H9 (cell line): Measurements from ENCODE around the gene RPL22L1. TPM values are rescaled to one million over a fixed set of nuclear protein-coding genes. Genes with fewer than 3 reads are reported as not detected.

ENCODE experiments used
- DNase-seq: peaks from one replicate; pipeline ENCODE4 v3.0.0-alpha.2; 2017
- H2AFZ ChIP-seq: one replicate; pipeline ENCODE4 v1.6.1; 2013; ENCODE audit warnings: mild to moderate bottlenecking, low read length, control low read depth, moderate library complexity
- H2AK5ac ChIP-seq: 2 replicates; pipeline ENCODE4 v1.6.1; 2013; ENCODE audit warnings: low read length, control low read depth, mixed read lengths; ENCODE audit not compliant: insufficient read length
- H2BK120ac ChIP-seq: one replicate; pipeline ENCODE4 v1.6.1; 2013; ENCODE audit warnings: low read depth, mild to moderate bottlenecking, low read length, control low read depth, inconsistent platforms; ENCODE audit not compliant: poor library complexity, severe bottlenecking
- H2BK12ac ChIP-seq: 2 replicates; pipeline ENCODE4 v1.6.1; 2013; ENCODE audit warnings: low read length, control low read depth, mixed read lengths, low read depth; ENCODE audit not compliant: insufficient read length
- H2BK15ac ChIP-seq: 2 replicates; pipeline ENCODE4 v1.6.1; 2013; ENCODE audit warnings: low read depth, low read length, control low read depth
- H2BK20ac ChIP-seq: one replicate; pipeline ENCODE4 v1.6.1; 2013; ENCODE audit warnings: low read depth, mild to moderate bottlenecking, low read length, control low read depth, inconsistent platforms; ENCODE audit not compliant: poor library complexity, severe bottlenecking
- H2BK5ac ChIP-seq: 2 replicates; pipeline ENCODE4 v1.6.1; 2013; ENCODE audit warnings: low read length, control low read depth, mixed read lengths; ENCODE audit not compliant: insufficient read length
- H3K14ac ChIP-seq: 2 replicates; pipeline ENCODE4 v1.6.1; 2013; ENCODE audit warnings: low read length, control low read depth; ENCODE audit not compliant: insufficient read depth
- H3K18ac ChIP-seq: 2 replicates; pipeline ENCODE4 v1.6.1; 2013; ENCODE audit warnings: low read depth, mild to moderate bottlenecking, mixed read lengths, low read length, control low read depth; ENCODE audit not compliant: insufficient read length
- H3K23ac ChIP-seq: 2 replicates; pipeline ENCODE4 v1.6.1; 2013; ENCODE audit warnings: low read length, control low read depth, mixed read lengths, low read depth; ENCODE audit not compliant: insufficient read length
- H3K23me2 ChIP-seq: 2 replicates; pipeline ENCODE4 v1.6.1; 2013; ENCODE audit warnings: low read depth, mild to moderate bottlenecking, mixed read lengths, low read length, control low read depth; ENCODE audit not compliant: insufficient read length, poor library complexity, severe bottlenecking
- H3K27ac ChIP-seq: 2 replicates; pipeline ENCODE4 v1.5.1; 2013; ENCODE audit warnings: low read length, control low read depth, mixed read lengths, low read depth; ENCODE audit not compliant: insufficient read length
- H3K27me3 ChIP-seq: 2 replicates; pipeline ENCODE4 v1.6.1; 2013; ENCODE audit warnings: low read length, control low read depth, inconsistent platforms; ENCODE audit not compliant: insufficient read depth
- H3K4ac ChIP-seq: 2 replicates; pipeline ENCODE4 v1.6.1; 2013; ENCODE audit warnings: low read depth, mild to moderate bottlenecking, control low read depth, inconsistent platforms, low read length, moderate library complexity
- H3K4me1 ChIP-seq: 2 replicates; pipeline ENCODE4 v1.6.1; 2013; ENCODE audit warnings: low read length, control low read depth, inconsistent platforms; ENCODE audit not compliant: insufficient read depth
- H3K4me2 ChIP-seq: 2 replicates; pipeline ENCODE4 v1.6.1; 2013; ENCODE audit warnings: low read length, control low read depth, mixed read lengths; ENCODE audit not compliant: insufficient read length, insufficient read depth
- H3K56ac ChIP-seq: 2 replicates; pipeline ENCODE4 v1.6.1; 2013; ENCODE audit warnings: low read depth, mild to moderate bottlenecking, mixed read lengths, low read length, control low read depth; ENCODE audit not compliant: insufficient read length
- H3K79me1 ChIP-seq: 2 replicates; pipeline ENCODE4 v1.6.1; 2013; ENCODE audit warnings: low read depth, mild to moderate bottlenecking, moderate library complexity, low read length, control low read depth, inconsistent platforms; ENCODE audit not compliant: insufficient read depth, poor library complexity, severe bottlenecking
- H3K79me2 ChIP-seq: 2 replicates; pipeline ENCODE4 v1.6.1; 2013; ENCODE audit warnings: low read length, control low read depth, inconsistent platforms; ENCODE audit not compliant: insufficient read depth
- H3K9ac ChIP-seq: 2 replicates; pipeline ENCODE4 v1.6.1; 2013; ENCODE audit warnings: low read length, control low read depth, mixed read lengths; ENCODE audit not compliant: insufficient read length; ENCODE audit errors: extremely low read depth
- H3K9me3 ChIP-seq: one replicate; pipeline ENCODE4 v1.6.1; 2013; ENCODE audit warnings: low read depth, low read length, inconsistent platforms; ENCODE audit not compliant: control insufficient read depth
- H3T11ph ChIP-seq: one replicate; pipeline ENCODE4 v1.6.1; 2013; ENCODE audit warnings: mild to moderate bottlenecking, low read length, control low read depth, inconsistent platforms
- H4K20me1 ChIP-seq: one replicate; pipeline ENCODE4 v1.6.1; 2013; ENCODE audit not compliant: control insufficient read depth, insufficient read length, insufficient read depth
- H4K5ac ChIP-seq: 2 replicates; pipeline ENCODE4 v1.6.1; 2013; ENCODE audit warnings: low read depth, mild to moderate bottlenecking, mixed read lengths, low read length, control low read depth; ENCODE audit not compliant: insufficient read length
- H4K8ac ChIP-seq: replicated peaks from 2 replicates; pipeline ENCODE4 v1.6.1; 2013; ENCODE audit warnings: low read length, control low read depth, mixed read lengths, low read depth; ENCODE audit not compliant: insufficient read length
- H4K91ac ChIP-seq: 2 replicates; pipeline ENCODE4 v1.6.1; 2013; ENCODE audit warnings: low read depth, mild to moderate bottlenecking, moderate library complexity, mixed read lengths, low read length, control low read depth; ENCODE audit not compliant: insufficient read length
- H3K27ac Mint-ChIP-seq, 3 experiments: 2 replicates in 2 of 3; 3 replicates in 1 of 3; pipeline ENCODE4 v1.8.0; 2020 to 2021; ENCODE audit warnings: mixed read lengths in 3 of 3, mild to moderate bottlenecking in 1 of 3, moderate library complexity in 1 of 3
- H3K27me3 Mint-ChIP-seq: 2 replicates; pipeline ENCODE4 v1.8.0; 2021; ENCODE audit warnings: low read depth, mild to moderate bottlenecking, moderate library complexity, mixed read lengths
- H3K36me3 Mint-ChIP-seq, 3 experiments: 2 replicates in 2 of 3; 3 replicates in 1 of 3; pipeline ENCODE4 v1.8.0; 2020 to 2021; ENCODE audit warnings: low read depth in 3 of 3, mixed read lengths in 3 of 3; ENCODE audit not compliant: insufficient read depth in 1 of 3
- H3K4me1 Mint-ChIP-seq, 2 experiments: 2 replicates each; pipeline ENCODE4 v1.8.0; 2020; ENCODE audit warnings: mixed read lengths in 2 of 2
- H3K4me3 Mint-ChIP-seq, 2 experiments: 2 replicates in 1 of 2; 3 replicates in 1 of 2; pipeline ENCODE4 v1.8.0; 2020 to 2021; ENCODE audit warnings: mild to moderate bottlenecking in 2 of 2, mixed read lengths in 2 of 2, moderate library complexity in 1 of 2
- H3K9me3 Mint-ChIP-seq, 2 experiments: 2 replicates in 1 of 2; 3 replicates in 1 of 2; pipeline ENCODE4 v1.8.0; 2020; ENCODE audit warnings: mild to moderate bottlenecking in 2 of 2, mixed read lengths in 2 of 2, moderate library complexity in 1 of 2
- CTCF ChIP-seq: fragments of 200-600 bp; sonication (generic); conservative IDR thresholded peaks from 3 replicates; pipeline ENCODE4 v1.8.0; 2021; ENCODE audit warnings: antibody characterized with exemption, mild to moderate bottlenecking
- WGBS: extraction: QIAGEN DNeasy Blood & Tissue Kit; methylation state at CpG from one replicate; pipeline ENCODE4 v1.1.7; 2013; ENCODE audit warnings: missing lambda C conversion rate, low lambda C conversion rate, mixed read lengths; ENCODE audit not compliant: insufficient read length; ENCODE audit errors: extremely low coverage; 5-methylcytosine and 5-hydroxymethylcytosine counted together
- total RNA-seq: library from RNA; stranded (reverse); gene quantifications from 2 replicates; pipeline ENCODE4 v1.2.1, GENCODE V29; 2021

The RPL22L1 gene
- total RNA-seq, 1 experiment from 2014 or later: 100 TPM

DNA sequence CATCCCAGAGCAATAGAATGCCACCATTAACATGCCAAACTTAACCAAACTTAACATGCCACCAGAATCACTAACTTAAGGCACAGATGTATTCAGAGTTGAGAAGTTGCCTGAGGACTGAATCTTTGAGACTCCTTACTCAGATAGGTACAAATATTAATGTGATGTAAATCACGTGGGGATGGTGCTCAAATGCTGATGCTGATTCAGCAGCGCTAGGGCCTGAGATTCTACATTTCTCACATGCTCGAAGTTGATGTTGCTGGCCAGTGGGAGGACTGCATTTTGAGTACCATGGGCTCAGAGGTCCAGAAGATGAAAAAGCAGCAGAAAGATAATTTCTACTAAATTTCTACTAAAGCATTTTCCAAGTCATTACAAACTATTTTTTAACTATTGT is 54.1 kb downstream of the RPL22L1 start:
- H3K18ac ChIP-seq: no peak overlapping the region
- H4K20me1 ChIP-seq: no peaks in the 10 kb centered on the region
- H3K56ac ChIP-seq: no peak overlapping the region
- H2BK120ac ChIP-seq: no peak overlapping the region
- peaks cover 12% of the 10 kb centered on the region for H3K27me3 Mint-ChIP-seq
- no peaks in the 10 kb centered on the region for H3K79me2 ChIP-seq
- H2AK5ac ChIP-seq: no peak overlapping the region
- no peak overlapping the region for H3K4me2 ChIP-seq
- no peak overlapping the region for H2BK5ac ChIP-seq
- H2BK20ac ChIP-seq: no peak overlapping the region
- H4K5ac ChIP-seq: no peak overlapping the region
- H3K9me3 Mint-ChIP-seq: no peaks in the 10 kb centered on the region
- H4K91ac ChIP-seq: no peak overlapping the region
- H3K4ac ChIP-seq: no peak overlapping the region
- H3K23me2 ChIP-seq: no peaks in the 10 kb centered on the region
- WGBS: no CpG with 5 or more reads among the region's 3 CpGs
- peaks cover 75 to 77% of the 10 kb centered on the region in 2 experiments for H3K4me1 Mint-ChIP-seq
- H2BK12ac ChIP-seq: no peak overlapping the region
- no peak overlapping the region for H2BK15ac ChIP-seq
- no peak overlapping the region for H3K27ac ChIP-seq
- H3K4me3 Mint-ChIP-seq: no peak overlapping the region
- H3K27ac Mint-ChIP-seq: no peak overlapping the region
- no peak overlapping the region for H3K9ac ChIP-seq
- peaks cover 27% of the 10 kb centered on the region for H3K4me1 ChIP-seq
- H3K79me1 ChIP-seq: no peaks in the 10 kb centered on the region
- no peak overlapping the region for H3T11ph ChIP-seq
- no peaks in the 10 kb centered on the region for H3K36me3 Mint-ChIP-seq
- H2AFZ ChIP-seq: no peak overlapping the region
- no peak for DNase-seq
- H4K8ac ChIP-seq: no peak overlapping the region
- TF ChIP-seq CTCF: no peak
- no peaks in the 10 kb centered on the region for H3K27me3 ChIP-seq
- no peak overlapping the region for H3K14ac ChIP-seq
- H3K9me3 ChIP-seq: no peaks in the 10 kb centered on the region
- H3K23ac ChIP-seq: no peak overlapping the region
